ENCODE results near the gene ELFN2. TPM values are rescaled to one million over a fixed set of nuclear protein-coding genes. Genes with fewer than 3 reads are reported as not detected.

Gene ELFN2
- total and polyA plus RNA-seq, 2 experiments from 2014 or later: 0.40 to 0.53 TPM

DNA sequence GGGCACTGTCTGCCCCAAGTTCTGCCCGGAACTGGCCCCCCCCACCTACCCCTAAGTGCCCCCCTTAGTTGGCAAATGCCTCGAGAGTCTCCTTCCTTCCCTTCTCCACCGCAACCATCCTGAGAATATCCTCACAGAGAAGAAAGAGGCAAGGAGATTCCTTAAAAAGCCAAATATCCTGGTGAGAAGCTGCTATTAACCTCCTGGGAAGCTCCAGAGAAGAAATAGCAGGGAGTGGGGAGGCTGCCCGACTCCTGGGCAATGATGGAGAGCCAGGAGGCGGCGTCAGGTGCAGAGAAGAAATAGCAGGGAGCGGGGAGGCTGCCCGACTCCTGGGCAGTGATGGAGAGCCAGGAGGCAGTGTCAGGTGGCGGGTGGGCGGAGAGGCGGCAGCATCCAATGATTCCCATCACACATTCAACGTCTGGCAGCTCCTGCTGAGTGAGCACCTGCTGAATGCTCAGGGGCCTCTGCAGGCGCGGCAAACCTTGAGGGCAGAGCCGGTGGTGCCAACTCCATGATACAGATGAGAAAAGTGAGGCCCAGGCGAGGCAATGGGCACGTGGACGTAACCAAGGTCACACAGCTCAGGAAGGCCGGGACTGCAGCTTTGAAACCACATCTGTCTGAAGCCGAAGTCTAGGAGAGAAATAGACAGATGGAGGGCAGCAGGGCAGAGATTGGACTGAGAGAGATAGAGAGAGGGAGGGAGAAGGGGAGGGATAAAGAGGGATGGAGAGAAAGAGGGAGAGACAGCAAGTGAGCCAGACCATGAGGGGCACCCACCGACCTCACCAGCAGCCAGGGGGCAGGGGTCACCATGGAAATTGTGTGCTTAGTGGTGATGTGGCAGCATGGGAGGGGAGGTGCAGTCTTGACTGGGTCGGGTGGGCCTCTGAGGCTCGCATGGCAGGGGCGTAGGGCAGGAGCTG, 86.7 kb downstream of the ELFN2 start:
- no peak for DNase-seq (ENCODE audit: low spot score)

DNA sequence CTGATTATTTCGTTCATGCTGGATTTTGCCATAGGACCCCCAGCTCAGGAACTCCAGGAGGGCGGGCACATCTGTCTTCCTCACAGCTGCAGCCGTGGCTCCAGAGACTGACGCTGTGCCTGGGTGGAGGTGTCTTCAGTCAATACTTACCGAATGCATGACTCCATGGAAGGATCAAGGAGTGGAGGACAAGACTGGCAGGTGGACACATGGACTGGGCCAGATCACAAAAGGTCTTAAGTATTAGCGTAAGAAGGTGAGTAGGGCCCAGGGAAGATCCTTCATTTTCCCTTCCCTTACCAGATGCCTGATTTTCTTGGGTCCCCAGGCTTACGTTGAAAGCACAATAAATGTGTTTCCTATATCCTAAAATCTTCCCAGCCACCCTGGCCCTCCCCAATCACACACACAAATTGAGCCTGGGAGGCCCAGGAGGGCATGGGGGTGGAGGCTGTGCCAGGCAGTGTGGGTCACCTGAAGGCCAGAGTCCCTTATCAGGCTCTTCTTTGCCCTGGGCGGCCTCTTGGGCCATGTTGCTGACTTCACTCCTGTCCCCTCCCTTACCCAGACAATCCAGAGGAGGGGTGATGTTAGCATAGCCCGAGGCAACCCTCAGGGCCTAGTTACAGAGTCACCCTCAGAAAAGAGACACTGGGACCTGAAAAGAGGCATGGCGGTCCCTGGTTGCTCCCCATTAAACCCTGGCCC, 88.6 kb downstream of the ELFN2 start:
- H4K20me1 ChIP-seq (ENCODE audit: insufficient read depth, poor library complexity, severe bottlenecking): no peaks in the 10 kb centered on the region
- H3K4me2 ChIP-seq: no peak overlapping the region
- WGBS (ENCODE audit: low lambda C conversion rate, missing lambda C conversion rate): 84% methylated on average over 10 of the region's 10 CpGs
- H3K79me2 ChIP-seq: no peaks in the 10 kb centered on the region
- H2AFZ ChIP-seq: no peak overlapping the region
- no peaks in the 10 kb centered on the region for H3K36me3 ChIP-seq (replicated peaks; ENCODE audit: insufficient read depth, low read depth)
- H3K27ac ChIP-seq: no peak overlapping the region
- H3K4me1 ChIP-seq (ENCODE audit: insufficient read depth): peaks cover 16% of the 10 kb centered on the region
- no peak for DNase-seq (ENCODE audit: low spot score)
- H3K9me3 ChIP-seq (ENCODE audit: low read depth): no peaks in the 10 kb centered on the region
- no peaks in the 10 kb centered on the region for H3K9me2 ChIP-seq (replicated peaks; ENCODE audit: insufficient read depth)
- H3K27me3 ChIP-seq: peaks cover 22% of the 10 kb centered on the region
- H3K4me3 ChIP-seq: no peak overlapping the region
- TF ChIP-seq EZH2phosphoT487 (IDR thresholded peaks at IDR 0.05; ENCODE audit: low read depth, severe bottlenecking, unreplicated experiment) (no peak), CTCF (IDR thresholded peaks at IDR 0.05; ENCODE audit: poor library complexity) (no peak), EZH2 (IDR thresholded peaks at IDR 0.05; ENCODE audit: borderline replicate concordance) (no peak)

More for the DNA sequence above, 86.7 kb downstream of the ELFN2 start:
- 50% methylated on average over 23 of the region's 24 CpGs for WGBS (ENCODE audit: low lambda C conversion rate, missing lambda C conversion rate)
- H3K4me2 ChIP-seq: no peak overlapping the region
- H3K4me3 ChIP-seq: no peak overlapping the region
- H3K9me3 ChIP-seq (ENCODE audit: low read depth): no peaks in the 10 kb centered on the region
- no peaks in the 10 kb centered on the region for H3K36me3 ChIP-seq (replicated peaks; ENCODE audit: insufficient read depth, low read depth)
- peaks cover 4% of the 10 kb centered on the region for H3K27me3 ChIP-seq
- H3K9me2 ChIP-seq (replicated peaks; ENCODE audit: insufficient read depth): no peaks in the 10 kb centered on the region
- no peak for TF ChIP-seq EZH2 (IDR thresholded peaks at IDR 0.05; ENCODE audit: borderline replicate concordance)
- TF ChIP-seq CTCF (IDR thresholded peaks at IDR 0.05; ENCODE audit: poor library complexity): no peak
- TF ChIP-seq EZH2phosphoT487 (IDR thresholded peaks at IDR 0.05; ENCODE audit: low read depth, severe bottlenecking, unreplicated experiment): no peak
- H3K4me1 ChIP-seq (ENCODE audit: insufficient read depth): peaks cover 2% of the 10 kb centered on the region
- no peak overlapping the region for H2AFZ ChIP-seq
- H3K79me2 ChIP-seq: no peaks in the 10 kb centered on the region
- H4K20me1 ChIP-seq (ENCODE audit: insufficient read depth, poor library complexity, severe bottlenecking): no peaks in the 10 kb centered on the region
- no peak overlapping the region for H3K27ac ChIP-seq

- H3K27ac ChIP-seq: no peak overlapping the region
- H3K4me1 ChIP-seq (ENCODE audit: insufficient read depth): peaks cover 16% of the 10 kb centered on the region
- no peaks in the 10 kb centered on the region for H3K9me3 ChIP-seq (ENCODE audit: low read depth)
- H4K20me1 ChIP-seq (ENCODE audit: insufficient read depth, poor library complexity, severe bottlenecking): no peaks in the 10 kb centered on the region
- DNase-seq (ENCODE audit: low spot score): no peak
- no peaks in the 10 kb centered on the region for H3K79me2 ChIP-seq
- no peak overlapping the region for H3K4me2 ChIP-seq
- TF ChIP-seq EZH2 (IDR thresholded peaks at IDR 0.05; ENCODE audit: borderline replicate concordance) (no peak), CTCF (IDR thresholded peaks at IDR 0.05; ENCODE audit: poor library complexity) (no peak), EZH2phosphoT487 (IDR thresholded peaks at IDR 0.05; ENCODE audit: low read depth, severe bottlenecking, unreplicated experiment) (no peak)
- no peaks in the 10 kb centered on the region for H3K9me2 ChIP-seq (replicated peaks; ENCODE audit: insufficient read depth)
- no peak overlapping the region for H3K4me3 ChIP-seq
- no peak overlapping the region for H2AFZ ChIP-seq
- no peaks in the 10 kb centered on the region for H3K36me3 ChIP-seq (replicated peaks; ENCODE audit: insufficient read depth, low read depth)
- 84% methylated on average over 7 of the region's 8 CpGs for WGBS (ENCODE audit: low lambda C conversion rate, missing lambda C conversion rate)
- H3K27me3 ChIP-seq: peaks cover 35% of the 10 kb centered on the region
These were observed 89.9 kb downstream of the ELFN2 start for GRCh38 chr22:37337204-37337943.
